Endothelial cell (in vitro differentiated cells): Measurements from ENCODE around the gene CELSR3. TPM values are rescaled to one million over a fixed set of nuclear protein-coding genes. Genes with fewer than 3 reads are reported as not detected.
A peak's percentile ranks its signal among the peaks of the same experiment; 100 is the strongest.

Experiments used
- DNase-seq: peaks from one replicate; pipeline ENCODE4 v3.0.0; 2021; ENCODE audit warnings: low spot score
- H3K27ac Mint-ChIP-seq: one replicate; pipeline ENCODE4 v1.8.0; 2021; ENCODE audit warnings: mixed read lengths, inconsistent platforms; ENCODE audit not compliant: unreplicated experiment
- H3K27me3 Mint-ChIP-seq: one replicate; pipeline ENCODE4 v1.8.0; 2021; ENCODE audit warnings: mild to moderate bottlenecking, moderate library complexity, mixed read lengths, inconsistent platforms; ENCODE audit not compliant: unreplicated experiment
- H3K36me3 Mint-ChIP-seq: one replicate; pipeline ENCODE4 v1.8.0; 2021; ENCODE audit warnings: mild to moderate bottlenecking, low read depth, mixed read lengths, inconsistent platforms; ENCODE audit not compliant: unreplicated experiment
- H3K4me1 Mint-ChIP-seq: one replicate; pipeline ENCODE4 v1.8.0; 2021; ENCODE audit warnings: mild to moderate bottlenecking, mixed read lengths, inconsistent platforms; ENCODE audit not compliant: unreplicated experiment
- H3K4me3 Mint-ChIP-seq: one replicate; pipeline ENCODE4 v1.8.0; 2021; ENCODE audit warnings: mild to moderate bottlenecking, mixed read lengths, inconsistent platforms; ENCODE audit not compliant: unreplicated experiment
- H3K9me3 Mint-ChIP-seq: one replicate; pipeline ENCODE4 v1.8.0; 2021; ENCODE audit warnings: mixed read lengths, inconsistent platforms; ENCODE audit not compliant: unreplicated experiment
- CTCF ChIP-seq: fragments of 200-600 bp; sonication (generic); IDR thresholded peaks from one replicate; pipeline ENCODE4 v1.5.0; 2021; ENCODE audit warnings: antibody characterized with exemption; ENCODE audit not compliant: unreplicated experiment
- total RNA-seq: library from RNA; stranded (reverse); fragmentation: NEBNext Ultra II Directional; extraction: Animal tissue kit (Norgen Biotek cat#: 25700); gene quantifications from one replicate; pipeline ENCODE4 v1.2.1, GENCODE V29; 2021; ENCODE audit not compliant: unreplicated experiment

The CELSR3 gene
- total RNA-seq, 1 donor from 2014 or later = 7.6 TPM

DNA sequence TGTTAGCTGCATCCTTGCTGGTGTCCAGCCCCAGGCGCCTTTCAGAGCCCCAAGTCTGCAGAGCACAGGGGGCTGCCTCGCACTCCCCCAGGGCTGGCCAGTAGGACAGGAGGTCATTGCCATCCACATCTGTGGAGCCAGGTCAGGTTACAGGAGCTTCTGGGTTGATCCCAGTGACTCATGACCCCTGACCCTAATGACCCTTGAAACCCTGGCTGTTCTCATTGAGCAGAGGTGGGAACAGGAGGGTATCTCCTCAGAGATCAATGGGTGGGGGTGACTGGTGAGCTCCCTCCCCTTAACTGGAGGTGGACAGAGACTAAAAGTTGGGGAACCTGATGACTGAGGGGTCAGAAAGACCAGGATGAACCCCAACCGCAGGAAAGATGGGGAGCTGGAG lies 21.3 kb downstream of the CELSR3 start:
- Mint-ChIP-seq H3K4me1 (peaks cover 18% of the 10 kb centered on the region), H3K27me3 (peaks cover 15% of the 10 kb centered on the region), H3K27ac (no peak overlapping the region), H3K9me3 (no peaks in the 10 kb centered on the region), H3K4me3 (no peak overlapping the region), H3K36me3 (peaks cover 11% of the 10 kb centered on the region)
- TF ChIP-seq CTCF = no peak
- DNase-seq = no peak

GRCh38 chr3:48639944-48640606 lies 22.6 kb downstream of the CELSR3 start:
- Mint-ChIP-seq H3K4me1 (peaks cover 23% of the 10 kb centered on the region), H3K4me3 (no peak overlapping the region), H3K27me3 (peaks cover 16% of the 10 kb centered on the region), H3K9me3 (no peaks in the 10 kb centered on the region), H3K36me3 (peaks cover 11% of the 10 kb centered on the region), H3K27ac (no peak overlapping the region)
- TF ChIP-seq CTCF = no peak
- no peak for DNase-seq

DNA sequence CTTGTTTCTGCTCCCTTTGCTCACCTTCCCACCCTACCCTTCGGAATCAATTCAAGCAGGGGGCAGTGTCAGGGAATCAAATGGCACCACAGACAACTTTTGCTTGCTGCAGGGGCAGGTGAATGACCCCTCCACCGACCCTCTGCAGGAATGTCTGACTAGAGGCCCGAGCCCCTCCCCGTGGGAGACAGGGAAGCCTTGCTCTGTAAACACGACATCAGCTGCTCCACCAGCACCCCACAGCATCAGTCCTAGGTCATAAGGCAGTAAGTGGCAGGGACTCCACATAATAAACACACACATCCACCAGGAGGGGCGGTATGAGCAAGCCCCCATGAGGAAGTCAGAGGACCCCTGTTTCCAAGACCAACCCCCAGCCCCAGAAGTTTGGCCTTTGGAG lies 25.4 kb downstream of the CELSR3 start:
- DNase-seq = no peak
- peaks cover 16% of the 10 kb centered on the region for H3K36me3 Mint-ChIP-seq
- peaks cover 29% of the 10 kb centered on the region for H3K4me1 Mint-ChIP-seq
- H3K27ac Mint-ChIP-seq = peak overlapping the region; percentile 95
- no peaks in the 10 kb centered on the region for H3K9me3 Mint-ChIP-seq
- H3K4me3 Mint-ChIP-seq = peak overlapping the region; percentile 65
- peaks cover 16% of the 10 kb centered on the region for H3K27me3 Mint-ChIP-seq
- no peak for TF ChIP-seq CTCF

DNA sequence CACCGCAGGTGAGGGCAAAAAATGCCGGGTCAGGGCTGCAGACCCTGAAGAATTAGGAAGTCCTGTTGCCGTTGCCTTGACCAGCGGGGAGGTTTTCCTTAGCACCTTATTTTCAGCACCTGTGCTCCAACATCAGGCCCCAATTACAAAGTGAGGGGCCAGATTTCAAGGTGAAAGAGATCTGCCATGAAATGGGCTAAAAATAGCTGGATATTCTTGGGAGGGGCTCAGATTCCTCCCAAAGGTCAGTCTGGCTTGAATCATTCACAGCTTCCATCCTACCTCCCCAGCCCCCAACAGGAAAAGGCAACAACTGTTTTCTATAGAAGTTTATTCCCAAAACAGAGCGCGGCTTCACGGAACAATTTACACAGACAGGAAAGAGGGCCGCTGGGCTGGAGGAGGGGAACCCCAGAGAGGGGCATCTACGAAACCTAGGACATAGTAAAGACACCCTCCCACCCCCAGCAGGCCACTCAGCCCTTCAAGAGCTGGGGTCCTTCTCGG lies 26.5 kb downstream of the CELSR3 start:
- Mint-ChIP-seq H3K9me3 (no peaks in the 10 kb centered on the region), H3K4me3 (peak overlapping the region; percentile 93), H3K27me3 (peaks cover 12% of the 10 kb centered on the region), H3K36me3 (peaks cover 12% of the 10 kb centered on the region), H3K4me1 (peaks cover 29% of the 10 kb centered on the region), H3K27ac (peak overlapping the region; percentile 95)
- peak; percentile 37 for DNase-seq
- no peak for TF ChIP-seq CTCF

GRCh38 chr3:48635222-48636021 lies 27.3 kb downstream of the CELSR3 start, which contains the start of gene SLC26A6:
Gene SLC26A6 (minus strand): TSS chr3:48635461. CDS start chr3:48635393, 68 bp downstream.
- H3K27me3 Mint-ChIP-seq = peaks cover 13% of the 10 kb centered on the region
- H3K36me3 Mint-ChIP-seq = peaks cover 12% of the 10 kb centered on the region
- H3K4me1 Mint-ChIP-seq = peaks cover 29% of the 10 kb centered on the region
- H3K9me3 Mint-ChIP-seq = no peaks in the 10 kb centered on the region
- H3K27ac Mint-ChIP-seq = peak within 1 kb of the TSS; percentile 95
- H3K4me3 Mint-ChIP-seq = peak within 1 kb of the TSS; percentile 93
- peak; percentile 98 for DNase-seq
- peak; percentile 72 for TF ChIP-seq CTCF
